A375 (cell line): ENCODE results near the gene GALNT6. TPM values are rescaled to one million over a fixed set of nuclear protein-coding genes. Genes with fewer than 3 reads are reported as not detected.

Experiments used
- total RNA-seq: library from RNA; depleted of rRNA; stranded (reverse); fragments of >200 nt; shearing (Covaris generic); gene quantifications from 2 replicates; pipeline ENCODE4 v1.2.3, GENCODE V29; 2014; rRNA removed

GALNT6 gene, protein sequence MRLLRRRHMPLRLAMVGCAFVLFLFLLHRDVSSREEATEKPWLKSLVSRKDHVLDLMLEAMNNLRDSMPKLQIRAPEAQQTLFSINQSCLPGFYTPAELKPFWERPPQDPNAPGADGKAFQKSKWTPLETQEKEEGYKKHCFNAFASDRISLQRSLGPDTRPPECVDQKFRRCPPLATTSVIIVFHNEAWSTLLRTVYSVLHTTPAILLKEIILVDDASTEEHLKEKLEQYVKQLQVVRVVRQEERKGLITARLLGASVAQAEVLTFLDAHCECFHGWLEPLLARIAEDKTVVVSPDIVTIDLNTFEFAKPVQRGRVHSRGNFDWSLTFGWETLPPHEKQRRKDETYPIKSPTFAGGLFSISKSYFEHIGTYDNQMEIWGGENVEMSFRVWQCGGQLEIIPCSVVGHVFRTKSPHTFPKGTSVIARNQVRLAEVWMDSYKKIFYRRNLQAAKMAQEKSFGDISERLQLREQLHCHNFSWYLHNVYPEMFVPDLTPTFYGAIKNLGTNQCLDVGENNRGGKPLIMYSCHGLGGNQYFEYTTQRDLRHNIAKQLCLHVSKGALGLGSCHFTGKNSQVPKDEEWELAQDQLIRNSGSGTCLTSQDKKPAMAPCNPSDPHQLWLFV
- total RNA-seq, result 8.0 and 9.7 TPM in 2 replicates

DNA sequence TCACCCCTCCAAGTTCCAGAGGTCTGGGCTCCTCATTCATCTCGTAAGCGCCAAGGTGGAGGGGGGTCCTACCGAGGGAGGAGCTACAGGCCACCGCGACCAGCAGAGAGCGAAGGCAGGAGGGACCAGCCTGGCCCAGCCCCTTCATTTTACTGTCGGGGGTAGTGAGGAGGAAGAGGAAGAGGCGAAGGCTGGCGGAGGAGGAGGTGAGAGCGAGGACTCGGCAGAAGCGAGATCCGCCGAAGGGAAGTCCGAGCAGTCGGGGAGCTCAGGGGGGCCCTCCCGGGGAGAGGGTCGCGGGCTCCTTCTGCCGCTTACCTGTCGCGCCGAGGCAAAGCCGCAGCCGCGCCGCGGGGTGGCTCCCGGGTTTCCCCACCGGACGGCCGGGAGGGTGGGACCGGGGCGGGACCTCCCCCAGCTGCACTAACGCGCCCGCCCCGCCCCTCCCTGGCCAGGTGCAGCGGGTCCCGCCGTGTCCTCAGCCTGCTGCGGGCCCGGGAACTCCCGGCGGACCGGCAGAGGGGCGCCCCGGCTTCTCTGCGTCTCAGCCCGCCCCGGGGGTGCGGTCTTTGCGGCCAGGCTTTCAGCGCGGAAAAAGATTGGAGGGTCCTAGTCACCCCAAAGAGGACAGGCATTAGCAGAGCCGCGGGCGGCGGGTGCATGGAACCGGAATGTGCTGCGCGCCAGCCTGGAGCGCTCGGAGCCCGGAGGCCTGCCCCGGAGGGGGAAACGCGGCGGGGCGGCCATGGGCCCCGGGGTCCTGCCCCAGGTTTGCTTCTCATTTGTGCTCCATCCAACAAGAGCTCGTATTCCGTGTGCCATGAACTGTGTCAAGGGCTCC, at the start of gene GALNT6:
Gene GALNT6, minus strand, starts transcription at position 124 of the 841 bp plus-strand sequence. CDS start 11,625 bp downstream, outside the sequence.

DNA sequence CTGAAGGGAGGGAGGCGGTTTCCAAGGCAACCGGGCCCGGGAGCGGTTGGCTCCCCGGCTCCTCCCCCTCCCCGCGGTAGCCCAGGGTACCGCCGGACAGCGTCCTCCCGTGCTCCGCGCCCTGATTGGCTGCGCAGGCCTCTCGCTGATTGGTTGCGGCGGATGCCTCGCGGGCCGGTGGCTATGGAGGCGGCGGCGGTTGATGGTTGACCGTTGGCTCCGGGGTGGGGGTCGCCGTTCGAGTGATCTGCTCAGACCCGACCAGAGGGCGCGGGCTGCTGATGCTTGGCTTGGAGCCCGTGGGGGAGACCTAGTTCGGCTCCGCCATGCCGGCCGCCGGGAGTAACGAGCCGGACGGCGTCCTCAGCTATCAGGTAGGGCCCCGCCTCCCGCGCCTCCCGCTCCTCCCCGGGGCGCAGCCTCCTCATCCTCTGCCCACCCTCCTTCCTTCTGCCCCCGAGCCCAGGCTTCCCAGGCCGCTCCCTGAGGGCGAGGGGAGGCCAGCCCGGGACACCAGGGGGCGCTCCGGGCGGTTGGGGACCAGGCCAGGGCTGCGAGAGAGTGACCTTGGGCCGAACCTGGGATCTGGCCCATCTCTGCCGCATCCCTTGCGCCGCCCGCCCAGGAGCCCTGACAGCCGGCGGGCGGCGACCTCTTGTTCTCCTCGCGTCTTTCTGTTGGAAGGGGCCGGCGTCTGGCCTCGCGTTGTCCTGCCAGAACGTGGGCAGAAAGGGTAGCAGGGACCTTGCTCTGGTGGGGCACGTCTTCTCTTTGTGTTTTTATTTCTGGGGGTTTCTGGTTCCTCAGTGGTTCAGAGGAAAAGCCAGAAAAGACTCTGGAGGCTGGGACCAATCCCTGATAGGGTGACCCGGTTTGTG, 33.7 kb upstream of the GALNT6 start, which contains the start of gene SLC4A8:
Gene SLC4A8, plus strand, starts transcription at position 170 of the 878 bp plus-strand sequence. Its CDS starts 157 bp downstream, at position 327.

DNA sequence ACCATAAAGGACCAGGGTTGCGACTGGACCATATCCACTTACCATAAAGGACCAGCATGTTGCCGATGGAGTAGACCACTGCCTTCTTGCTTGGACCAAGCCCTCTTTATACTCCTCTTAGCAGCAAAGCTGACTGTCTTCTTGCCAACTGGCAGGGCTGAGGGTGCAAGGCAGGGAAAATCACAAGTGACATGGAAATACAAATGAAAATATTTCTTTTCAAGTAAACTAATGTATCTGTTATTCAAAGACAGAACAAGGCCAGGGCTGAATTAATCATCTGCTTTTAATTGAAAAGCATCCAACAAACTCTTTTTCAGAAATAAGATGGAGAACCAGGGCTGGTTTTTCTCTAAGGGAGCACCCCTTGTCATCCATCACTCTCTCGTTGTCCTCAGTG, 44.6 kb downstream of the GALNT6 start, which contains the start of gene CELA1:
Gene CELA1, minus strand, starts transcription at position 99 of the 400 bp plus-strand sequence. Its CDS starts 41 bp downstream, at position 58.

DNA sequence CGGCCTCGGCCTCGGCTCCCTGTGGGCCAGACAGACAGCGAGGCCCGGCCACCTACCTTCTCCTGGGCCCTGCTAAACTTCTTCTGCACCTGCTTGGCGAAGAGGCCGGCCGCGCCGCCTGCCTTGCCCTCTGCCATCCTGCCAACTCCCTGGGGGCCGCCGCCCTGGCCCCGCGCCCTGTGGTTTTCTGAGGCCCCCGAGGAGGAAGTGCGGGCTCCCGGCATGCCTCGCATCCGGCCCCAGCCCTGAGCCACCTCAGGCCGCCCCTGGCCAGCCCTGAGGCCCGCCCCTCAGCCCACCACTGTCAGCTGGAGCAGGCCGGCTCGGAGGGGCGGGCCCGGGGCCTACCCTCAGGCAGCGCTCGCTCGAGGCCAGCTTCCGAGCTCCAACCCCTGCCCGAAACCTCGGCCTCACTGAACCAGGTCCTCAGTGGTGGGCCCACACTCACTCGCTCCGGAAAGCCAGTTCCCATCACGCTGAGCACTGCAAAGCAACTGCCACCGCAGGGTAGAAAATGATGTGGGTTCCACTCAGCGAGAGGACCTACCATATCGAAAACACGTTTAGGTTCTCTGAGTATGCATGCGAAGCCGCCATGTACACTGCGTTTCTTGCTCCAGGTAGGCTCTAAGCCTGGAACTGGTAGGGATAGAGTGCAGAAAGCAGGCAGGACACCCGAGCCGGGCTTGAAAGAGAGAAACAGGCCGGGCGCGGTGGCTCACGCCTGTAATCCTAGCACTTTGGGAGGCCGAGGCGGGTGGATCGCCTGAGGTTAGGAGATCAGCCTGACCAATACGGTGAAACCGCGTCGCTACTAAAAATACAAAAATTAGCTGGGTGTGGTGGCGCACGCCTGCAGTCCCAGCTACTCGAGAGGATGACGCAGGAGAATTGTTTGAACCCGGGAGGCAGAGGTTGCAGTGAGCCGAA, 67.0 kb downstream of the GALNT6 start, which contains the start of gene BIN2:
Gene BIN2, minus strand, starts transcription at position 209 of the 930 bp plus-strand sequence. Its CDS starts 72 bp downstream, at position 137.

Other genes starting within 250 kb of the GALNT6 start
- 10.6 and 12.0 TPM in 2 replicates for gene TFCP2, start 218.3 kb downstream of the GALNT6 start, total RNA-seq
- gene POU6F1, start 173.3 kb downstream of the GALNT6 start, total RNA-seq, result 2.0 and 4.0 TPM in 2 replicates
- 99.5 and 131 TPM in 2 replicates for gene DAZAP2, start 152.6 kb downstream of the GALNT6 start, total RNA-seq
- gene SMAGP, start 121.0 kb downstream of the GALNT6 start, total RNA-seq, result 19.7 and 25.6 TPM in 2 replicates
- not detected in 2 replicates for gene BIN2, start 67.2 kb downstream of the GALNT6 start, total RNA-seq
- 0.27 TPM in 1 of 2 replicates, not detected in the other for gene CELA1, start 44.7 kb downstream of the GALNT6 start, total RNA-seq
- gene SLC4A8, start 33.4 kb upstream of the GALNT6 start, total RNA-seq, result 3.7 and 5.1 TPM in 2 replicates
- gene SCN8A, start 199.8 kb upstream of the GALNT6 start, total RNA-seq, result 2.0 and 5.9 TPM in 2 replicates